Endothelial cell of umbilical vein (primary cell): Measurements from ENCODE around the gene KCNH6.

Experiments
- CTCF ChIP-seq, 2 donors: IDR thresholded peaks; 1 replicate in 1 of 2; 2 replicates in 1 of 2; pipeline ENCODE4 v1.5.1; 2011; ENCODE audit warnings: low read length in 2 of 2, mild to moderate bottlenecking in 2 of 2, moderate library complexity in 2 of 2, control low read depth in 1 of 2, inconsistent platforms in 1 of 2, low read depth in 1 of 2; ENCODE audit not compliant: insufficient read depth in 1 of 2; ENCODE audit errors: extremely low read depth in 1 of 2
- EZH2 ChIP-seq: IDR thresholded peaks from 2 replicates; pipeline ENCODE4 v1.6.1; 2012; ENCODE audit warnings: borderline replicate concordance, low read depth, mild to moderate bottlenecking, moderate library complexity, low read length, inconsistent platforms; ENCODE audit not compliant: severe bottlenecking
- FOS ChIP-seq: IDR thresholded peaks from 2 replicates; pipeline ENCODE4 v1.6.1; 2011; ENCODE audit warnings: mild to moderate bottlenecking, low read length, moderate library complexity, borderline replicate concordance; ENCODE audit not compliant: insufficient read depth
- GATA2 ChIP-seq: IDR thresholded peaks from 2 replicates; pipeline ENCODE4 v1.7.0; 2011; ENCODE audit warnings: low read depth, mild to moderate bottlenecking, moderate library complexity, mixed read lengths, low read length; ENCODE audit not compliant: insufficient read length, insufficient read depth
- JUN ChIP-seq: IDR thresholded peaks from 2 replicates; pipeline ENCODE4 v1.6.1; 2011; ENCODE audit warnings: borderline replicate concordance, low read depth; ENCODE audit not compliant: insufficient read length, insufficient read depth
- MAX ChIP-seq: IDR thresholded peaks from 2 replicates; pipeline ENCODE4 v1.6.1; 2011; ENCODE audit not compliant: insufficient read depth, insufficient read length
- MYC ChIP-seq: IDR thresholded peaks from one replicate; pipeline ENCODE4 v1.6.1; 2011; ENCODE audit warnings: mild to moderate bottlenecking, low read depth, low read length
- POLR2A ChIP-seq: IDR thresholded peaks from 2 replicates; pipeline ENCODE4 v1.6.1; 2012; ENCODE audit warnings: low read depth, mild to moderate bottlenecking, control low read depth, low read length
- POLR2AphosphoS5 ChIP-seq: IDR thresholded peaks from 2 replicates; pipeline ENCODE4 v1.6.1; 2012; ENCODE audit warnings: low read depth, mild to moderate bottlenecking, control low read depth, low read length, moderate library complexity; ENCODE audit not compliant: insufficient read depth

GRCh38 chr17:63589646-63590045 is 66.5 kb downstream of the KCNH6 start:
- TF ChIP-seq GATA2 (no peak), CTCF (IDR thresholded peaks at IDR 0.05; ENCODE audit: extremely low read depth in 1 of 2, insufficient read depth in 1 of 2, low read depth in 1 of 2, low read length in 2 of 2) (no peak), POLR2A (no peak), EZH2 (no peak), FOS (no peak), POLR2AphosphoS5 (no peak), MAX (no peak), MYC (no peak), JUN (no peak)
